Osteoblast (primary cell): ENCODE data around the gene LRRC59. TPM values are rescaled to one million over a fixed set of nuclear protein-coding genes. Genes with fewer than 3 reads are reported as not detected.
"Not testable (repeated sequence)": the region's sequence is repeated elsewhere in the genome, so short reads cannot be mapped to it uniquely, and the experiment has no call there.

Experiments used
- DNase-seq: peaks from one replicate; pipeline ENCODE4 v3.0.0; 2011; ENCODE audit warnings: low spot score, mixed read lengths; ENCODE audit not compliant: insufficient read length; ENCODE audit errors: missing footprints
- H2AFZ ChIP-seq: 2 replicates; pipeline ENCODE4 v1.6.0; 2011; ENCODE audit warnings: mild to moderate bottlenecking, low read length
- H3K27ac ChIP-seq: 2 replicates; pipeline ENCODE4 v1.5.1; 2011; ENCODE audit warnings: mild to moderate bottlenecking, low read depth, low read length, moderate library complexity
- H3K27me3 ChIP-seq: 2 replicates; pipeline ENCODE4 v1.6.0; 2012; ENCODE audit warnings: mild to moderate bottlenecking, control low read depth, inconsistent platforms, low read length, moderate library complexity; ENCODE audit not compliant: insufficient read depth
- H3K36me3 ChIP-seq: 2 replicates; pipeline ENCODE4 v1.5.1; 2011; ENCODE audit warnings: mild to moderate bottlenecking, low read length, control low read depth, moderate library complexity; ENCODE audit not compliant: insufficient read depth
- H3K4me1 ChIP-seq: 2 replicates; pipeline ENCODE4 v1.5.1; 2011; ENCODE audit warnings: mild to moderate bottlenecking, low read length, control low read depth, moderate library complexity; ENCODE audit not compliant: insufficient read depth
- H3K4me2 ChIP-seq: 2 replicates; pipeline ENCODE4 v1.6.0; 2011; ENCODE audit warnings: mild to moderate bottlenecking, low read length; ENCODE audit not compliant: insufficient read depth
- H3K4me3 ChIP-seq: fragments of 200-600 bp; sonication (generic); 3 replicates; pipeline ENCODE4 v1.5.1; 2012; ENCODE audit warnings: mild to moderate bottlenecking, low read length, inconsistent platforms; ENCODE audit not compliant: insufficient read depth
- H3K79me2 ChIP-seq: 2 replicates; pipeline ENCODE4 v1.6.0; 2012; ENCODE audit warnings: mild to moderate bottlenecking, low read length, control low read depth, inconsistent platforms; ENCODE audit not compliant: insufficient read depth
- H3K9me3 ChIP-seq: 2 replicates; pipeline ENCODE4 v1.5.1; 2011; ENCODE audit warnings: low read depth, low read length, control low read depth
- H4K20me1 ChIP-seq: 2 replicates; pipeline ENCODE4 v1.6.0; 2012; ENCODE audit warnings: mild to moderate bottlenecking, low read length, control low read depth; ENCODE audit not compliant: insufficient read depth
- CTCF ChIP-seq: IDR thresholded peaks from 2 replicates; pipeline ENCODE4 v1.5.1; 2011; ENCODE audit warnings: mild to moderate bottlenecking, low read depth, low read length, moderate library complexity; ENCODE audit errors: extremely low read depth
- total RNA-seq: library from RNA; depleted of rRNA; stranded (reverse); fragments of >200 nt; gene quantifications from 2 replicates; pipeline ENCODE4 v1.2.3, GENCODE V29; 2012

Gene LRRC59
- total RNA-seq, 1 donor, result 121 TPM

- H3K79me2 ChIP-seq, result peaks cover 40% of the 10 kb centered on the region
- peaks cover 25% of the 10 kb centered on the region for H4K20me1 ChIP-seq
- H3K4me1 ChIP-seq, result peaks cover 21% of the 10 kb centered on the region
- DNase-seq, H2AFZ ChIP-seq, H3K4me2 ChIP-seq, H3K27ac ChIP-seq, H3K4me3 ChIP-seq, H3K9me3 ChIP-seq, H3K27me3 ChIP-seq: not testable (repeated sequence)
- H3K36me3 ChIP-seq, result peaks cover 16% of the 10 kb centered on the region
Measured at GRCh38 chr17:50398672-50399071, 1.3 kb upstream of the LRRC59 start.

GRCh38 chr17:50397919-50398285 is 579 bp upstream of the LRRC59 start:
- Histone ChIP-seq H3K27ac (no peak overlapping the region), H3K4me1 (peaks cover 21% of the 10 kb centered on the region), H3K4me2 (peak overlapping the region; percentile 84), H3K79me2 (peaks cover 48% of the 10 kb centered on the region), H3K27me3 (no peaks in the 10 kb centered on the region), H3K4me3 (peak overlapping the region; percentile 94), H3K9me3 (no peaks in the 10 kb centered on the region), H2AFZ (peak overlapping the region; percentile 98), H3K36me3 (peaks cover 23% of the 10 kb centered on the region), H4K20me1 (peaks cover 31% of the 10 kb centered on the region)
- no peak for TF ChIP-seq CTCF
- peak; percentile 25 for DNase-seq

- Histone ChIP-seq H2AFZ (peak overlapping the region; percentile 61), H3K4me3 (peak overlapping the region; percentile 94), H3K4me1 (peaks cover 21% of the 10 kb centered on the region), H3K27me3 (no peaks in the 10 kb centered on the region), H3K9me3 (no peaks in the 10 kb centered on the region), H3K36me3 (peaks cover 38% of the 10 kb centered on the region), H3K4me2 (peak overlapping the region; percentile 84), H4K20me1 (peaks cover 41% of the 10 kb centered on the region), H3K27ac (peak overlapping the region; percentile 93), H3K79me2 (peaks cover 61% of the 10 kb centered on the region)
- DNase-seq, result peak; percentile 69
- TF ChIP-seq CTCF, result no peak
Measured at GRCh38 chr17:50396261-50397110, 837 bp downstream of the LRRC59 start.

GRCh38 chr17:50394711-50395110 is 2.6 kb downstream of the LRRC59 start:
- Histone ChIP-seq H3K27me3 (no peaks in the 10 kb centered on the region), H3K4me1 (peaks cover 21% of the 10 kb centered on the region), H2AFZ (no peak overlapping the region), H3K36me3 (peaks cover 55% of the 10 kb centered on the region), H3K79me2 (peaks cover 78% of the 10 kb centered on the region), H3K27ac (peak overlapping the region; percentile 2), H3K4me2 (peak overlapping the region; percentile 84), H3K9me3 (no peaks in the 10 kb centered on the region), H4K20me1 (peaks cover 54% of the 10 kb centered on the region), H3K4me3 (peak overlapping the region; percentile 94)
- DNase-seq, result no peak
- no peak for TF ChIP-seq CTCF
